ENCODE results near the gene SIM2. TPM values are rescaled to one million over a fixed set of nuclear protein-coding genes. Genes with fewer than 3 reads are reported as not detected.

The SIM2 gene
- total RNA-seq, 1 experiment from 2014 or later = 23.9 TPM

DNA sequence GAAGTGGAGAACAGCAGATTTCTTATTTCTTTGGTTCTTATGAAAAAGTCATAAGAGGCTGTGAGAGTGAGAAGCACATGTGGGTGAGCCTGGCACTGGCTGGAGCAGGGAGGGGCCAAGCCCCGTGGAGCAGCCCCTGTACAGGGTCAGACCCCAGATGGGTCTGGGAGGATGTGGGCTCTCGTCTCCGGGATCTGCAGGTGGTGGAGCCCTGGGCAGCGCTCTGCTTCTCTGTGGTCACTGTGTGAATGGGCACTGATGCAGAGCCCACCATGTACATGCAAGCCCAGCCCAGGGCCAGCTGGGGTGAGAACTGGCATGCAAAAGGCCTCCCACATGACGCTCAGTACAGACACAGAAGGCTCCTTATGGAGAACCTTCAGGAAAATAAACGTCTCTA lies 67.6 kb downstream of the SIM2 start:
- H3K27ac ChIP-seq (ENCODE audit: low read depth, low read length) = no peak overlapping the region
- H3K36me3 ChIP-seq (ENCODE audit: control insufficient read depth in 1 of 2, insufficient read depth in 2 of 2, low read length in 2 of 2) = no peaks in the 10 kb centered on the region
- RAD21 ChIA-PET (ENCODE audit: low non-redundant PET in 1 of 2, low total read pairs in 2 of 2, uncharacterized antibody in 2 of 2, unreplicated experiment in 2 of 2) = no interaction called here
- CTCF ChIA-PET = no interaction called here
- H4K20me1 ChIP-seq (ENCODE audit: insufficient read depth) = no peaks in the 10 kb centered on the region
- H3K4me3 ChIP-seq (replicated peaks in 1 of 2; ENCODE audit: low read depth in 1 of 2, low read length in 2 of 2) = no peak overlapping the region
- TF ChIP-seq, protein P1, sequence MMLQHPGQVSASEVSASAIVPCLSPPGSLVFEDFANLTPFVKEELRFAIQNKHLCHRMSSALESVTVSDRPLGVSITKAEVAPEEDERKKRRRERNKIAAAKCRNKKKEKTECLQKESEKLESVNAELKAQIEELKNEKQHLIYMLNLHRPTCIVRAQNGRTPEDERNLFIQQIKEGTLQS (IDR thresholded peaks at IDR 0.05) = no peak
- TF ChIP-seq RAD21 (IDR thresholded peaks at IDR 0.05; ENCODE audit: low read depth) (no peak), FOSL1 (IDR thresholded peaks at IDR 0.05; ENCODE audit: low read depth) (no peak), JUND (IDR thresholded peaks at IDR 0.05) (no peak), TCF7L2 (IDR thresholded peaks at IDR 0.05; ENCODE audit: borderline replicate concordance, extremely low read depth, insufficient read depth, insufficient read length) (no peak), ZNF274 (IDR thresholded peaks at IDR 0.05; ENCODE audit: low read depth, low read length) (no peak), YY1 (IDR thresholded peaks at IDR 0.05; ENCODE audit: extremely low read depth, insufficient replicate concordance, low read depth, low read length) (no peak), EGR1 (IDR thresholded peaks at IDR 0.05; ENCODE audit: low read depth) (no peak), POLR2A (IDR thresholded peaks at IDR 0.05; ENCODE audit: borderline replicate concordance, extremely low read depth, insufficient read depth, insufficient read length) (no peak), SP1 (IDR thresholded peaks at IDR 0.05; ENCODE audit: low read depth) (no peak), POLR2AphosphoS5 (IDR thresholded peaks at IDR 0.05; ENCODE audit: low read depth, low read length) (no peak), CEBPB (IDR thresholded peaks at IDR 0.05; ENCODE audit: low read depth) (no peak), CBX3 (IDR thresholded peaks at IDR 0.05; ENCODE audit: low read depth) (no peak)
- TF ChIP-seq, protein P2, sequence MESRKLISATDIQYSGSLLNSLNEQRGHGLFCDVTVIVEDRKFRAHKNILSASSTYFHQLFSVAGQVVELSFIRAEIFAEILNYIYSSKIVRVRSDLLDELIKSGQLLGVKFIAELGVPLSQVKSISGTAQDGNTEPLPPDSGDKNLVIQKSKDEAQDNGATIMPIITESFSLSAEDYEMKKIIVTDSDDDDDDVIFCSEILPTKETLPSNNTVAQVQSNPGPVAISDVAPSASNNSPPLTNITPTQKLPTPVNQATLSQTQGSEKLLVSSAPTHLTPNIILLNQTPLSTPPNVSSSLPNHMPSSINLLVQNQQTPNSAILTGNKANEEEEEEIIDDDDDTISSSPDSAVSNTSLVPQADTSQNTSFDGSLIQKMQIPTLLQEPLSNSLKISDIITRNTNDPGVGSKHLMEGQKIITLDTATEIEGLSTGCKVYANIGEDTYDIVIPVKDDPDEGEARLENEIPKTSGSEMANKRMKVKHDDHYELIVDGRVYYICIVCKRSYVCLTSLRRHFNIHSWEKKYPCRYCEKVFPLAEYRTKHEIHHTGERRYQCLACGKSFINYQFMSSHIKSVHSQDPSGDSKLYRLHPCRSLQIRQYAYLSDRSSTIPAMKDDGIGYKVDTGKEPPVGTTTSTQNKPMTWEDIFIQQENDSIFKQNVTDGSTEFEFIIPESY (IDR thresholded peaks at IDR 0.05; ENCODE audit: extremely low read depth, insufficient replicate concordance, low read length) = no peak
- TF ChIP-seq, protein P3, sequence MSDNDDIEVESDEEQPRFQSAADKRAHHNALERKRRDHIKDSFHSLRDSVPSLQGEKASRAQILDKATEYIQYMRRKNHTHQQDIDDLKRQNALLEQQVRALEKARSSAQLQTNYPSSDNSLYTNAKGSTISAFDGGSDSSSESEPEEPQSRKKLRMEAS (IDR thresholded peaks at IDR 0.05) = no peak
- TF ChIP-seq, protein P4, sequence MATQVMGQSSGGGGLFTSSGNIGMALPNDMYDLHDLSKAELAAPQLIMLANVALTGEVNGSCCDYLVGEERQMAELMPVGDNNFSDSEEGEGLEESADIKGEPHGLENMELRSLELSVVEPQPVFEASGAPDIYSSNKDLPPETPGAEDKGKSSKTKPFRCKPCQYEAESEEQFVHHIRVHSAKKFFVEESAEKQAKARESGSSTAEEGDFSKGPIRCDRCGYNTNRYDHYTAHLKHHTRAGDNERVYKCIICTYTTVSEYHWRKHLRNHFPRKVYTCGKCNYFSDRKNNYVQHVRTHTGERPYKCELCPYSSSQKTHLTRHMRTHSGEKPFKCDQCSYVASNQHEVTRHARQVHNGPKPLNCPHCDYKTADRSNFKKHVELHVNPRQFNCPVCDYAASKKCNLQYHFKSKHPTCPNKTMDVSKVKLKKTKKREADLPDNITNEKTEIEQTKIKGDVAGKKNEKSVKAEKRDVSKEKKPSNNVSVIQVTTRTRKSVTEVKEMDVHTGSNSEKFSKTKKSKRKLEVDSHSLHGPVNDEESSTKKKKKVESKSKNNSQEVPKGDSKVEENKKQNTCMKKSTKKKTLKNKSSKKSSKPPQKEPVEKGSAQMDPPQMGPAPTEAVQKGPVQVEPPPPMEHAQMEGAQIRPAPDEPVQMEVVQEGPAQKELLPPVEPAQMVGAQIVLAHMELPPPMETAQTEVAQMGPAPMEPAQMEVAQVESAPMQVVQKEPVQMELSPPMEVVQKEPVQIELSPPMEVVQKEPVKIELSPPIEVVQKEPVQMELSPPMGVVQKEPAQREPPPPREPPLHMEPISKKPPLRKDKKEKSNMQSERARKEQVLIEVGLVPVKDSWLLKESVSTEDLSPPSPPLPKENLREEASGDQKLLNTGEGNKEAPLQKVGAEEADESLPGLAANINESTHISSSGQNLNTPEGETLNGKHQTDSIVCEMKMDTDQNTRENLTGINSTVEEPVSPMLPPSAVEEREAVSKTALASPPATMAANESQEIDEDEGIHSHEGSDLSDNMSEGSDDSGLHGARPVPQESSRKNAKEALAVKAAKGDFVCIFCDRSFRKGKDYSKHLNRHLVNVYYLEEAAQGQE (IDR thresholded peaks at IDR 0.05; ENCODE audit: low read depth) = no peak
- BruUV-seq (replicated peaks) = no TSS peak
- H3K4me2 ChIP-seq (ENCODE audit: low read length) = no peak overlapping the region
- ATAC-seq = no peak
- no peak for DNase-seq (ENCODE audit: low read depth, low spot score)
- H3K9me2 ChIP-seq (ENCODE audit: insufficient read depth) = no peaks in the 10 kb centered on the region
- no peaks in the 10 kb centered on the region for H3K79me2 ChIP-seq (ENCODE audit: insufficient read depth, low read length)
- H2AFZ ChIP-seq (ENCODE audit: low read depth, low read length, poor library complexity, severe bottlenecking) = no peak overlapping the region
- intact Hi-C loops (cut with micrococcal nuclease) = no loop called here
- no peaks in the 10 kb centered on the region for H3K27me3 ChIP-seq (ENCODE audit: insufficient read depth, low read length)
- no peaks in the 10 kb centered on the region for H3K4me1 ChIP-seq (ENCODE audit: control insufficient read depth in 1 of 2, insufficient read depth in 2 of 2, low read length in 2 of 2)
- POLR2A ChIA-PET = no interaction called here
- no peak overlapping the region for H3K9ac ChIP-seq (ENCODE audit: low read length)
- no peaks in the 10 kb centered on the region for H3K9me3 ChIP-seq (ENCODE audit: control insufficient read depth in 1 of 2, insufficient read depth in 1 of 2, low read depth in 1 of 2, low read length in 2 of 2)
